Neural progenitor cell (in vitro differentiated cells): ENCODE results near the gene TRIM15.

Experiments used
- CTCF ChIP-seq: fragments of 200-600 bp; sonication (generic); IDR thresholded peaks from 2 replicates; pipeline ENCODE4 v1.5.1; 2017; ENCODE audit warnings: antibody characterized with exemption, mild to moderate bottlenecking
- EZH2 ChIP-seq: fragments of 200-600 bp; sonication (generic); IDR thresholded peaks from 2 replicates; pipeline ENCODE4 v1.6.1; 2017; ENCODE audit warnings: antibody characterized with exemption, mild to moderate bottlenecking, moderate library complexity
- EZH2phosphoT487 ChIP-seq: fragments of 200-600 bp; sonication (generic); IDR thresholded peaks from 2 replicates; pipeline ENCODE4 v1.6.1; 2017; ENCODE audit warnings: antibody characterized with exemption

- TF ChIP-seq CTCF (no peak), EZH2 (no peak), EZH2phosphoT487 (no peak)
Observed at GRCh38 chr6:30143780-30144179, 19.6 kb upstream of the TRIM15 start.
